Activated CD4-positive, alpha-beta T cell treated with anti-CD3 and anti-CD28 coated beads, Interleukin-2, amount 50 U/mL, for 16 hours (primary cell): ENCODE measurements around the gene PARM1.

Source experiments
- DNase-seq: peaks from one replicate; pipeline ENCODE4 v3.0.0-alpha.2; 2020

Gene PARM1

GRCh38 chr4:74942918-74943253 is 10.0 kb downstream of the PARM1 start:
- no peak for DNase-seq

DNA sequence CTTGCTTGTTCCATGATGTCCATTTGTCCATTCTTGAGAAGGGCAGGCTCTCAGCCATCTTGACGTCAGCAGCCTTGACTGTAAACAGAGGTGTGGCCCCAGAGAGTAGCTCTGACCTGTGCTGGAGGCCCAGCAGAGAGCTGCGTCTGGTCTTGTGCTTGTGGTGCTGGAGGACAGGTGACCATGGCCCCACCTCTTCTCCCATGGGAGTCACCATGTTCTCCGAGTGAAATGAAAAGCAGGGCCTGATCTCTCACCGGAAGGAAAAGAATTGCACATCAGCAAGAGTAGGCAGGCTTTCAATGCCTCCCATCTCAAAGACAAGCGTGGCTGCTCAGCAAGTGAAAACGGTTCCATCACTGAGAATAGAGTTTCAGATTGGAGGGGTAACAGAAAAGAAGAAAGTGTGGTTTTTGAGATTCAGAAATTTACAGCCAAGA is 11.5 kb downstream of the PARM1 start:
- DNase-seq, result no peak

- DNase-seq, result no peak
Observed at GRCh38 chr4:74946196-74946595, 13.3 kb downstream of the PARM1 start.

GRCh38 chr4:74947798-74948197 is 14.9 kb downstream of the PARM1 start:
- DNase-seq, result no peak

- no peak for DNase-seq
Observed at GRCh38 chr4:74948236-74948635, 15.3 kb downstream of the PARM1 start.

GRCh38 chr4:74950200-74950599 is 17.3 kb downstream of the PARM1 start:
- DNase-seq, result no peak

DNA sequence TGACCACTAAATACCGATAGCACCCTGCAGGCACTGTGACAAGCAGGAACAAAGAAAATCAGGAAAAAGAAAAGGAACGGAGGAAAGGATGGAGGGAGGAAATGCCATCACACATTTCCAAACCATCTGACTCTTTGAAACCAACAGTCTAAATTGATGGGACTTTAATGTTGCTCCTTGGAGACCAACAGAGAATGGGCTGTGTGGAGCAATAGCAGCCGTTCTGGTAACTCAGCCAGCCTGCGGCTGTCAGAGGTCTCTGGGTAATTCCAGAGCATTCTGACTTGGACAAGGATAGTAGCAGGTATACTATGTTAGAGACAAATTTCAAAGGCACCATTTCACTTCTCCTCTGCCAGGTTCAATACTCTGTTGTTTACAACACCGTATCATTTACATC is 18.0 kb downstream of the PARM1 start:
- no peak for DNase-seq

DNA sequence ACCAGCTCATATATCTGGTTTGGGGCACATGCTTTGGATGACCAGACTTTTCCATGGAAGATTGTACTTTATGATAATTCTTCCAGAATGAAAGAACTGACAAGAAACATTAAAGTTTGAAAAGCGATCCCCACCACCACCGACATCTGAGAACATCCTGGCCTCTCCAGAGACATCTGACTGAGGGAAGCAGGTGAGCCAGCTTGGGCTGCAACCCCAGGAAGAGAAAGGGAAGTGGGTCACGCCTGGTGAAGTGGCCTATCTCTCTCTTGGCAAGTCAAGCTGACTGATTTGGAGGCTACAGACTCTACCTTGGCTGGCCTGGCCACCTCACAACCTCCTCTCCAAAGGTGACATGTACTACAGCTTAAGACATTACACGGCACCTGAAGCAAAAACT is 20.7 kb downstream of the PARM1 start:
- no peak for DNase-seq

DNA sequence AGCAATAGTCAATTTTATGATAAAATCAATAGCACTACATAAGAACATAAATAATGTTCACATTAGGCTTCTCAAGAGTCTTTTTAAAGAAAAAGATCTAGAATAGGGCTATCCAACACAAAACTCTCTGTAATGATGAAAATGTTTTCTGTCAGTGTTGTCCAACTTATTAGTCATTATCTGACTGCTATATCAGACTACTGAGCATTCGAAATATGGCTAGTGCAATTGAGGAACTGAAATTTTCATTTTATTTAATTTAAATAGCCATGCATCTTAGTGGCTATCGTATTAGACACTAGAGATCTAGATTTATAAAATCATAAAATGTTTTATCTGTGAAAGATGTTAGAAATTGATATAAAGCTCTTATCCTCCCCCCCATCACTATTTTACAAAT is 26.0 kb downstream of the PARM1 start:
- DNase-seq, result no peak

- DNase-seq, result no peak
Observed at GRCh38 chr4:74961230-74961629, 28.3 kb downstream of the PARM1 start.

- no peak for DNase-seq
Observed at GRCh38 chr4:74962584-74962983, 29.7 kb downstream of the PARM1 start.

DNA sequence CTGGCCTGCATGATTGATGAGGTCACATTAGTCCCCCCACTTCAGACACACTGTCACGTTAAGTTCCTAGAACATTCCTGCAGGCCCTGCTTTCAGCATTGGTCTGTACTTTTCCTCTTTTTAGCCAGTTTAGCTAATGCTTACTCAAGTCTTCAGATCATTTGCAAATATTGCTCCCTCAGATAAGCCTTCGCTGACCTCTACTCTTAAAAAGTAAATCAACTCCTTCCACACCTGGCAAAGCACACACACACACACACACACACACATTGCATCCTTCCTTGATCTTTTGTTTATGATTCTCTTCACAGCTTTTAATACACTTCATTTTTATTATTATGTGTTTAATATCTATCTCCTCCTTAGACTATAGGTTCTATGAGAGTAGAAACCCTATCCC is 31.4 kb downstream of the PARM1 start:
- no peak for DNase-seq

GRCh38 chr4:74967324-74967723 is 34.4 kb downstream of the PARM1 start:
- no peak for DNase-seq

DNA sequence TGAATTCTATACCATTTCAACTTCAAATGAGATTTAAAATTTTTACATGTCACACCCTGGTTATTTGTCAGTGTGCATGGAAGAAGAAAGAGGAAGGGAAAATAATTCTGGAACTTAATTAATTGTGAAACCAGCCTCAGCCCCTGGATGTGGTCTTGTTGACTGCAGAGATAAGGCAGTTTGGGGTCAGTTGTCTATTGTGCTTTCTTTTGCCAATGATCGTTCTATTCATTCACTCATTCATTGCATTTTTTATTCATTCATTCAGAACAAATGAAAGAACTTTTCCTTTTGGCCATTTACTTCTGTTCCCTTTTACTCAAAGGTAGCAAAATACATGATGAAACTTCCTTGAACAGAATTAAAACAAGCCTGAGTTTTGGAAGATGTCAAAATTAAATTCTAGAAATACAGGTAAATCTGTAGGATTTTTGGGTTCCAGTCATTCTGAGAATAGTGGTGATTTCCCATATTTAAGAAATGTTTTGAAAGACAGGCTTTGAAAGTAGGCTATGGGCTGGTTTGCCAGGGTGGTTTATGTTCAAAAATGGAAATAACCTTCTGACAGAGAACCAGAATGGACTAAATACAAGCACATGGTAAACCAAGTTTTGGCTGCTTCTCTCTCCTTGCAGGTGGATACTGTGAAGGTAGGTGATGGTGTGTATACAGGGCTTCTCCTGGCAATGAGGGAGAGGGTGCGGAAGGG is 35.7 kb downstream of the PARM1 start:
- DNase-seq, result peak; percentile 2

DNA sequence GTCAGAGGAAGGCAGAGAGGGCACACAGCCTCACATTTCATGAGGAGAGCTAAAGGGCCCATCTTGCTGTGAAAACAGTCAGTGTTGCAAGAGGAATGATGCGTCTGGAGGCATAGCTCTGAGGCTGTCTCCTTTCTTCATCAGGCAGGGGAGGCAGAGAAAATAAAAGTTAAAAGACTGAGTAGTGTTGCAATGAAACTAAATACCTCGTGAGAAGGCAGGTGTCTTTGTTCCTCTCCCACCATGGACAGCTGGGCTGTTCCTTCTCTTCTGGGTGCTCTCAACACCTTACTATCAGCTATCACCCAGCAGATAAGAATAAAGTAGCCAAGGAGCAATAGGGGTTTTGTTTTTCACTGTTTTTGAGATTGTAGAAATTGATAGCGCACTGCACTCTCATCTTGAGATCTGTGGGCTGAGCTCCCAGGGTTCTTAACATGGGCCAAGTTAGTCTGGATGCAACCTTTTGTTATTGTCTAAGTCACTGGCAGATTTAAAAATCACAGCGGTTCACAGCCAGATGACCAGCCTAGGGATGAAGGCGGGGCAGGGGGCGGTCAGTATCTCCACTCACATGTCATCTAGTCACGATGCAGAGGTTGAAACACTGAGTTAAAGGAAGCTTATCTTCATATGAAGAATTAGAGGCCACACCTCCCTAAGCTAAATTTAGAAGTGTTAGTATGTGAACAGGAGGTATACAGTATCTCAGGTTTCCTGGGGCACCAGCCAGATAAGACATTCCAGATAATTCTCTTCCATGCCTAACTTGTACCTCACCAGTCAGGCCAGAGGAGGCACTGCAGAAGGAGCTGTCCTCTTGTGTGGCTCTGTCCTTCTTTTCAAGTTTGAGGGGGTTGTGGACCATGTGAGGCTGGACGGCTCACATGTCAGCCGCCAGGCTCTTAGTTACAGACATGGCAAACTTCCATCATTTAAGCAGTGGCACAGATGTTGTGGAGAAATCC is 36.9 kb downstream of the PARM1 start:
- no peak for DNase-seq

DNA sequence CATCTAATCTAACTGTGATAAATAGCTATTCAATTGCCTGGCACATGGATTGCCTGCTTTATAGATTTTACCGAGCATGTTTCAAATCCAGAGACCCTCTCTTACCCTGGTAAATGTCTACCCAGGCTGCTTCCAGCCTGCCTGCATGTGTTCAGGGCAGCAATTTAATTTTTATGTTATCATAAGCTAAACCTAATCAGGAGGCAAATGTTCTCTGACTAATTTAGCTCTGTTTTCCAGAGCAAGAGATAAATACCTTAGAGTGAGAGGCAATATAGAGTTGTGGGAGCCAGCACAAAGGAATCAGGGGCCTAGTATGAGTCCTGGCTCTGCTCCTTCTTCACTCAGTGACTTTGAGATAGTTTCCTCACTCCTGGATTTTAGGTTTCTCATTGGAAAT is 37.7 kb downstream of the PARM1 start:
- no peak for DNase-seq

DNA sequence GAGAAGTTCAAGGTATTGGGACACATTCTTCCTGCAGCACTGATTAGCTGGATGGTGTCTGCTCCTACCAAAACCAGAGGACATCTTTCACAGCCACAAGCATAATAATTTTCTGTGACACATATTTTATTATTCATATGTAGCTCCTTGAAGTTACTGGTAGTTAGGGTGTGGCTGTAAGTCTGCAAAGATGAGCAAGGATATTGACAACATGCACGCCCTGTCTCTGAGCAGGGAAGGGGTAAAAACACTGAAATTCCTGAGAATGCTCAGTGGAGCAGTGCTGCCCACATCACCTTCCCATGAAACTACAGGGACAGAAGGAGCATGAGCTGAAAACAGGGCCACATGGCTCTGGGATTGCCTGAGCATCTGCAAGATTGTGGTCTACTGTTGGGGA is 38.9 kb downstream of the PARM1 start:
- no peak for DNase-seq

DNA sequence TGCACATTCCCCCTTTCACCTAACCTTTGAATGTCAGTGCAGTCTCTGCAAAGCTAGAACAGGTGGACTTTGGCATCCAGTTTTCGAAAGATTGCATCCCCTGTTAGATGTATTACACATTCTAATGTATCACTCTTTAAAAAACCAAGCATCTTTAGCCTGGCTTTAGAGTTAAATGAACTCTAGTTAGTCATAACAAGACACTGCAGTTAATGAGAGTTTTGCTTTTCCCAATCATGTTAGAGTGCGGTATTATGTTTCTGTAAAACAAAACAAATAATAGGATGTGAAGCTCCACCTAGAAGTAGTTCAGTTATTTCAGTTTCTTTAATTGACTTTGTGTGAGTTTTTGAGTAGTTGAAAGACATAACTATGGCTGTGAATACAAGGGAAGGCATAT is 42.2 kb downstream of the PARM1 start:
- DNase-seq, result no peak

DNA sequence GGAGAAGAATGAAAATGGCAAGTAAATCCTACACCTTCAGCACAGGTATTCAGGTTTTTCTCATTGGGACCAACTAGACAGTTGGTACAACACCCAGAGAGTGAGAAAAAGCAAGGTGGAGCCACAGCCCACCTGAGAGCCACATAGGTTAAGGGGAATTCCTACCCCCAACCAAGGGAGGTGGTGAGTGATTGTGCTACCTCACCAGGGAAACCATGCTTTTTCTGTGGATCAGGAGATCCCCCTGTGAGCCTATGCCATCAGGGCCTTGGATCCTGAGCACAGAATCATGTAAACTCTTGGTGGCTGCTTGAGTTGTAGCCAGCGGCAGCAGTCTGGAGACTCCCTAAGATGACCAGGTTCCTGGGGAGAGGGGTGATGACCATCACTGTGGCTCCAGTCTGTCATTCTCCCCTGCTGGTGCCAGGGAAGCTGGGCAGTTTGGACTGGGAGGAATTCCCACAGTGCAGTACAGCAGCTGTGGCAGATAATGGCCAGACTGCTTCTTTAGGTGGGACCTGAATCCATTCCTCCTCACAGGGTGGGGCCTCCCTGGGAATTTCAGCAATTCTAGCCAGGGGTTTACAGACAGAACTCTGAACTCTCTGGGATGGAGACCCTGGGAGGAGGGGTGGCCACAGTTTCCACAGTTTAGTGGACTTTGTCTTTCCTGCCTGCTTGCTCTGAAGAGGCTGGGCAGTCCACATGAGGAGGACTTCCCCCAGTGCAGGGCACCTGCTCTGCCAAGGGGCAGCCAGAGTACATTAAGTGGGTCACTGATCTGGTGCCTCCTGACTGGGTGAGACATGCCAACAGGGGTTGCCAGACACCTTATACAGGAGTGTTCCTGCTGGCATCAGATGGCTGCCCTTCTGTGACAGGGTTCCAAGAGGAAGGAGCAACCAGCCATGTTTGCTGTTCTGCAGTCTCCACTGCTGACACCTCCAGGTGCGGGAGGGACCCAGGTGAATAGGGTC is 43.2 kb downstream of the PARM1 start:
- DNase-seq, result no peak

DNA sequence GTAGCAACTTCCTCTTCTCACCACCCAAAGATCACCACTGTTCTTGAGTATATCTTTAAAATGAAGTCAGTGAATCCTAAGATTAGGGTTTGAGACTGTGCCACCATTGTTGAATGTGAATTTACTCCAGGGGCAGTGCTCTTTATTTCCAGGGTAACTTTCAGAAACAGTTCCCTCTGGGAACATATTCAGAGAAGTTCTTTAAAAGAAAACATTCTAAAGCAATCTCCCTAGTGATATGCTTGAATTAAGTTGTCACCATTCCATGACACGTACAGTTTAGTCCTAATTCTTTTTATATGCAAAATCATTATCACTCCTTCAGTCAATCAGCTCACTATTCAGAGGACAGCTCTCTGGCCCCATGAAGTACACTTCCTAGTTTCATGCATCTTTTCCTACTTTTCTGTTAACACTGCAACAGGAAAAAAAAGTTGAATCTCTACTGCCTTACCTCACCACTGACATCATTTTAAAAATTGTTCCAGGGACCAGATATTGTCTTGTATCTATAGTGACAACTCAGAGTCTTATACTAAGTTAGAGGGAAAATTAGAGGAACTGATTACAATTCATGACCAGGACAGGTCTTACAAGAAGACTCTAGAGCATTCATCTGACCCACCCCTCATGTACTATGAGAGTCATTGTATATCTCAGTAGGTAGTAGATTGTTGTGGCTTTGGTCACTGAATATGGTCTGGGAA is 49.8 kb downstream of the PARM1 start:
- DNase-seq, result no peak

- DNase-seq, result no peak
Observed at GRCh38 chr4:74983253-74983635, 50.3 kb downstream of the PARM1 start.

DNA sequence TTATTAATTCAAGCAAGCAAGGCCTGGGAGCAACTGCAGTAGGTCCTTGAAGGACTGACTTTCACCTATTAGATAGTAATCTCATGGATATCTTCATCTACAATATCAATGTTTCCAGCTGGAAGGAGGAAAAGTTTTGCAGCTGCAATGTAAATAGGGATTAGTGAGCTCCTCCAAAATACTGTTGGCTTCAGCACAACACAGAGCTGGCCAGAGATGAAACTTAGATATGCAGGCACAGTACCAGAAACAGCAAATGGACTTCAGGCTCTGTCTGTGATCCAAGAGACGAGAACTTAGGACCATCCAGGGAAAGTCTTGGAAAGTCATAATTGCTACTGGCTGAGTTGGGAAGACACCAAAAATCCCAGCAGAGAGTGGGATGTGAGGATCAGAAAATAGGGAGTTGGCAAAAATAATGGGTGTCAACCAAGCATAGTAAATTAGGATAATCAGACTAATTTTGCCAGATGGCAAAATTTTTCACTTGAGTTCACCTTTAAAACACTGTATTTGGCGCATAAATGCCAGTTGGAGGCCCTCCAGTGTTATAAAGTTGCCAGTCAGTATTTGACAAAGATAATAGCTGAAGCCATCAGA is 57.5 kb downstream of the PARM1 start:
- DNase-seq, result no peak
